LNCAP (cell line): ENCODE measurements around the gene GLRA1.

Experiments
- CTCF ChIP-seq: fragments of 450-650 bp; IDR thresholded peaks from 2 replicates; pipeline ENCODE4 v1.5.1; 2017; ENCODE audit warnings: mild to moderate bottlenecking

GLRA1 gene

GRCh38 chr5:151937851-151938250, 13.2 kb upstream of the GLRA1 start:
- no peak for TF ChIP-seq CTCF

- no peak for TF ChIP-seq CTCF
Measured at GRCh38 chr5:151935135-151935695, 10.6 kb upstream of the GLRA1 start.

- TF ChIP-seq CTCF = no peak
Measured at GRCh38 chr5:151931260-151931659, 6.6 kb upstream of the GLRA1 start.

GRCh38 chr5:151926188-151926587, 1.5 kb upstream of the GLRA1 start:
- no peak for TF ChIP-seq CTCF

GRCh38 chr5:151925340-151925739, 689 bp upstream of the GLRA1 start:
- no peak for TF ChIP-seq CTCF

- TF ChIP-seq CTCF = peak; percentile 51
Measured at GRCh38 chr5:151923866-151924476, 680 bp downstream of the GLRA1 start.

GRCh38 chr5:151921916-151922315, 2.7 kb downstream of the GLRA1 start:
- TF ChIP-seq CTCF = no peak

- TF ChIP-seq CTCF = no peak
Measured at GRCh38 chr5:151917904-151918303, 6.7 kb downstream of the GLRA1 start.
